ENCODE measurements around the gene FOXL3.
"Not testable (repeated sequence)": the region's sequence is repeated elsewhere in the genome, so short reads cannot be mapped to it uniquely, and the experiment has no call there.

Gene FOXL3

GRCh38 chr7:259751-260405, 30.1 kb upstream of the FOXL3 start:
- H3K9me3 ChIP-seq = peaks cover 0 to 4% (median 0%) of the 10 kb centered on the region in 3 donors
- H3K4me1 ChIP-seq = no peaks in the 10 kb centered on the region
- no peaks in the 10 kb centered on the region for H3K27me3 ChIP-seq
- H3K36me3 ChIP-seq = peaks cover 59 to 71% (median 60%) of the 10 kb centered on the region in 3 donors
- H3K4me3 ChIP-seq = no peak overlapping the region
- intact Hi-C loops (cut with DNase I; ENCODE audit: low total_unique reads) = no loop called here
- TF ChIP-seq, protein P1, sequence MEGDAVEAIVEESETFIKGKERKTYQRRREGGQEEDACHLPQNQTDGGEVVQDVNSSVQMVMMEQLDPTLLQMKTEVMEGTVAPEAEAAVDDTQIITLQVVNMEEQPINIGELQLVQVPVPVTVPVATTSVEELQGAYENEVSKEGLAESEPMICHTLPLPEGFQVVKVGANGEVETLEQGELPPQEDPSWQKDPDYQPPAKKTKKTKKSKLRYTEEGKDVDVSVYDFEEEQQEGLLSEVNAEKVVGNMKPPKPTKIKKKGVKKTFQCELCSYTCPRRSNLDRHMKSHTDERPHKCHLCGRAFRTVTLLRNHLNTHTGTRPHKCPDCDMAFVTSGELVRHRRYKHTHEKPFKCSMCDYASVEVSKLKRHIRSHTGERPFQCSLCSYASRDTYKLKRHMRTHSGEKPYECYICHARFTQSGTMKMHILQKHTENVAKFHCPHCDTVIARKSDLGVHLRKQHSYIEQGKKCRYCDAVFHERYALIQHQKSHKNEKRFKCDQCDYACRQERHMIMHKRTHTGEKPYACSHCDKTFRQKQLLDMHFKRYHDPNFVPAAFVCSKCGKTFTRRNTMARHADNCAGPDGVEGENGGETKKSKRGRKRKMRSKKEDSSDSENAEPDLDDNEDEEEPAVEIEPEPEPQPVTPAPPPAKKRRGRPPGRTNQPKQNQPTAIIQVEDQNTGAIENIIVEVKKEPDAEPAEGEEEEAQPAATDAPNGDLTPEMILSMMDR (IDR thresholded peaks at IDR 0.05) = no peak
- DNase-seq = peak in 1 of 2 donors; percentile 47
- H3K27ac ChIP-seq = no peak overlapping the region

DNA sequence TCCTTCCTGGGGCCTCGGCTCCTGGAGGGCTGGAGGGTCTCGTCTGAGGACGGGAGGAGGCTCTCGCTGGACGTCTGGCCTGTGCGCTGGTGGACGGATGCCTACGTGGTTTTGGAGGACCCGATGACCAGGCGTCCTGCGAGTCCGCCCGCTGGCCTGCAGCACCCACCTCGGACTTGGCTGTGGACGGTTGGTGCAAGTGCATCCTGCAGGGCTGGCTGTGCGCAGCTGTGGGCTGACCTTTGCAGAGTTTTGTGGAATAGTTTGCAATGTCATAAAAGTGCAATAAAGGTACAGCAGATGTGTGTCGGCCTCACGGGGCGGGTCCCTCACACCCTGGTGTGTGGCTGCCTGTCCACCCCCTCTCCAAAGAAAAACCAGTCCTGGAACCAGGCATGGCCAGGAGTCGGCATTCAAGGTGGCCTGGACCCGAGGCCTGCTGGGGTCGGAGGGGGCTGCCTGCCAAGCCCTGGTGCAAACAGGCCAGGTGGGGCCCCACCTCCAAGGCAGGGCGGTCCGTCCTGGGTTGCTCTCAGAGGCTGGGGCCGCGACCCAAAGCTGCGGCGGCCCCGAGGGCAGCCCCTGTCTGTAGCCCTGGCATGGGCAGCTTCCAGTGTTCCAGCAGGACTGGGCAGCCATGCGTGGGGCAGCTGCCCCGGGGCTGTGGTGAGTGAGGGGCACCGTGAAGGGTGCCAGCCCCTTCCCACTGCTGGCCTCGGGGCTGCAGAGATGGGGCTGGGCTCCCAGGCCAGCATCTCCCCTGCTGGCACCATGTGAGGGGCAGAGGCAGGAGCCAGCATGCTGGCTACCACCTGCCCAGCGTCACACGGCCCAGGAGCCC, 29.3 kb upstream of the FOXL3 start:
- no peak overlapping the region for H3K27ac ChIP-seq
- intact Hi-C loops (cut with DNase I; ENCODE audit: low total_unique reads) = no loop called here
- TF ChIP-seq, protein P1 (IDR thresholded peaks at IDR 0.05) = no peak
- H3K4me1 ChIP-seq = no peaks in the 10 kb centered on the region
- peaks cover 57 to 63% (median 57%) of the 10 kb centered on the region in 3 donors for H3K36me3 ChIP-seq
- H3K9me3 ChIP-seq = peaks cover 0 to 4% (median 0%) of the 10 kb centered on the region in 3 donors
- DNase-seq = no peak
- no peak overlapping the region for H3K4me3 ChIP-seq
- H3K27me3 ChIP-seq = no peaks in the 10 kb centered on the region

DNA sequence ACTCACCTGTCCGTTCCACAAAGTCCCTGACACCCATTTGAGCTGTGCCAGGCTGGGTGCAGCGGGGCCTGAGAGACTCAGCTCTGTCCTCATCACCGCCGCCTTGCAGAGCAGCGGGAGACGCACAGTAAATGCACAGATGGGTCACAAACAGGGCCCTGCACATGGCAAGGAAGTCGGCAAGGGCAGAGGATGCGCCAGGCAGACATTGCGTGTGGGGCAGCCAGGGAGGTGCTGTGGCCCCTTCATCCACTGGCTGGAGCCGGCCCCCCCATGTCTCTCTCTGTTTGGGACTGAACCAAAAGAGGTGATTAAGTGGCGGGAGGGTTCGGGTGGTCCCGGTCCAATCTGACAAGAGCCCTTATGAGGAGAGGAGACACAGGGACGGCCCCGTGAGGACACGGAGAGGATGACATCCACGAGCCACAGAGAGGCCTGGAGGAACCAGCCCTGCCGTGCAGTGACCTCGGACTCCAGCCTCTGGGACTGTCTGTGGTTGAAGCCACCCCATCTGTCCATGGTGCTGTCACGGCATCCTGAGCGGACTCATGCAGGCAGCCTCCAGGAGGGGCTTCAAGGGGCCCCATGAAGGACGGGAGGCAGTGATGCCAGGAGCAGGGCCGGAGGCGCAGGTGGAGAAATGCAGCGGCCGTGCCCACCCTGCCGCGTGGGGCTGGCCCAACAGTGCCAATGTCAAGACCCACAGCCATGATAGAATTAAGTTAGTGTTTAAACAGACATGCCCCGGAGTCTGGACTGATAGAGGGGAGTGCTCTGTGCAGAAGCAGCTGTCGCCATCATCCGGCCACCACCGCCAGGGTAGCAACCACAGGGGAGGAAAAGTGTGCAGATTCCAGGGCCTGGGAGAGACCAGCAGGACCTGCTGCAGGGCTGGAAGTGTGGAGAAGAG, 28.4 kb upstream of the FOXL3 start:
- Histone ChIP-seq H3K36me3 (peaks cover 47 to 54% (median 48%) of the 10 kb centered on the region in 3 donors), H3K27ac (no peak overlapping the region), H3K4me1 (no peaks in the 10 kb centered on the region), H3K27me3 (no peaks in the 10 kb centered on the region), H3K9me3 (peaks cover 0 to 4% (median 0%) of the 10 kb centered on the region in 3 donors), H3K4me3 (no peak overlapping the region)
- no peak for DNase-seq
- TF ChIP-seq, protein P1 (IDR thresholded peaks at IDR 0.05) = no peak
- intact Hi-C loops (cut with DNase I; ENCODE audit: low total_unique reads) = no loop called here

DNA sequence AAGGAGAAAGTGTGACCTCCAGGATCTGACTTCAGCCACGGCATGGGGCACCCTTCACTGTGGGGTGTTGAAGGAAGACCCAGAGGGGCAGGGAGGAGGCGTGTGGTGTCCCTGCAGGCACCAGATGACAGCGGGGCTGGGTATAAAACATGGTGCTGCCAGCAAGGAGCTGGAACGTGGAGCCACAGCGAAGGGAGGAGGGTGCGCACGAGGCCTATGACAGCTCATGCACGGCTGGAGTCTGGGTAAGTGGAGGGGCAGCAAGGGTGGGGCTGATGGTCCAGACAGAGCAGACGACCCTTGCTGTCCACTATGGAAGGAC, 27.8 kb upstream of the FOXL3 start:
- Histone ChIP-seq H3K9me3 (peaks cover 0 to 4% (median 0%) of the 10 kb centered on the region in 3 donors), H3K4me3 (no peak overlapping the region), H3K4me1 (no peaks in the 10 kb centered on the region), H3K27me3 (no peaks in the 10 kb centered on the region), H3K27ac (no peak overlapping the region), H3K36me3 (peaks cover 41 to 48% (median 42%) of the 10 kb centered on the region in 3 donors)
- intact Hi-C loops (cut with DNase I; ENCODE audit: low total_unique reads) = no loop called here
- TF ChIP-seq, protein P1 (IDR thresholded peaks at IDR 0.05) = no peak
- peak in 1 of 2 donors; percentile 45 for DNase-seq

DNA sequence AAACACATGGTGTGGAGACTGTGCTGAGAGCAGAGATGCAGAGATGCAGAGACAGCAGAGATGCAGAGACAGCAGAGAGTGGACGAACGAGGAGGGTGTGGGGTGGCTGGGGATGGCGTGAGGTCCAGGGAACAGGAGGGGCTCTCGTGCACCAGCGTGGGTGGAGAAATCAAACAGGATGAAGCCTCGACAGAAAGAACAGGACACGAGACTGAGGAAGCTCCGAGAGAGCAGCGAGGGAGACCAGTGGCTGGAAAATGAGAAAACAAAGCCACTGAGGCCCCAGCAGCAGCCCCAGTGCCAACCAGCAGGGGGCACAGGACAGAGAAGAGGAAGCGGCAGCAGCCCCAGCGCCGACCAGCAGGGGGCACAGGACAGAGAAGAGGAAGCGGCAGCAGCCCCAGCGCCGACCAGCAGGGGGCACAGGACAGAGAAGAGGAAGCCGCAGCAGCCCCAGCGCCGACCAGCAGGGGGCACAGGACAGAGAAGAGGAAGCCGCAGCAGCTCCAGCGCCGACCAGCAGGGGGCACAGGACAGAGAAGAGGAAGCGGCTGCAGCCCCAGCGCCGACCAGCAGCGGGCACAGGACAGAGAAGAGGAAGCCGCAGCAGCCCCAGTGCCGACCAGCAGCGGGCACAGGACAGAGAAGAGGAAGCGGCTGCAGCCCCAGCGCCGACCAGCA, 27.2 kb upstream of the FOXL3 start:
- H3K36me3 ChIP-seq = peaks cover 37 to 42% (median 38%) of the 10 kb centered on the region in 3 donors
- H3K9me3 ChIP-seq; H3K4me3 ChIP-seq; H3K27ac ChIP-seq; H3K27me3 ChIP-seq; intact Hi-C loops (cut with DNase I; ENCODE audit: low total_unique reads); H3K4me1 ChIP-seq; DNase-seq: not testable (repeated sequence)

All from tibial artery (tissue), 4 donors.